Measurements from ENCODE around the gene CCDC112. TPM values are rescaled to one million over a fixed set of nuclear protein-coding genes. Genes with fewer than 3 reads are reported as not detected.
"Not testable (repeated sequence)": the region's sequence is repeated elsewhere in the genome, so short reads cannot be mapped to it uniquely, and the experiment has no call there.

The CCDC112 gene
- total RNA-seq, 2 experiments from 2014 or later: 2.2 to 2.4 TPM

GRCh38 chr5:115328617-115329274, 32.3 kb upstream of the CCDC112 start:
- H3K4me1 Mint-ChIP-seq; H3K9me3 Mint-ChIP-seq; H3K4me3 Mint-ChIP-seq; DNase-seq; H3K27ac Mint-ChIP-seq; ATAC-seq (ENCODE audit: low read depth); H3K36me3 Mint-ChIP-seq: not testable (repeated sequence)
- H3K27me3 Mint-ChIP-seq: peaks cover 35% of the 10 kb centered on the region
- POLR2A ChIA-PET: interaction anchor here (0.6 kb wide), 1 partner anchor 253 kb away, joined by 3 read pairs; no protein-coding TSS in a partner anchor

DNA sequence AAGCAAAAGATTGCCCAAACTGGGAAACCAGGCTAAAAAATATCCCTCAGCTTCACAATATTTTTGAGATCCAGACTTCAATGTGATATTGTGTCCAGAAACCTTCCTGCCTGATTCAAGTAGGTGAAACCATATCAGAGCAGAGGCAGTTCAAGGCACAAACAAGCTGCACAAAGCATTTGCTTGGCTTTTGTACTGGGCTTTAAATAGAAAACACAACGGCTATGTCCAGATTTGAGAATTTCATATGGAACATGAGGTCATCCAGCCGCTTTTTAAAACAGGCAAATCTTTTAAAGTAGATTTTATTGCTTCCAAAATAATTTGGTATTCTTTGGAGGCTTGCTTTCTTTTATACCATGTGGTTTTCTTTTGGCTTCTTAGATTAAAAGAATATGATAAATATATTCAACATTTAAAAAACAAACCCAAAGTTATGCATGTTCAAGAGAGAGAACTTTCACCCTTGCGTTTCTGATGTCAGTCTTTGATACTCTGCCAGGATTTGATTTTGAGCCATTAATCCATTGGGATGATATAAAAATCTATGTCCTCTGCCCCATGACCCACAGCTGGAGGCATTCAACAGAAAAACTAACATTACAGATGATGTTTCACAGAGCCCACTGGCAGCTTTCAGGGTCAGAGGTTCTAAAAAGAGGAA, 29.0 kb upstream of the CCDC112 start:
- Mint-ChIP-seq H3K9me3 (no peaks in the 10 kb centered on the region), H3K36me3 (no peaks in the 10 kb centered on the region), H3K4me1 (no peaks in the 10 kb centered on the region), H3K4me3 (no peak overlapping the region), H3K27me3 (peaks cover 31% of the 10 kb centered on the region), H3K27ac (no peak overlapping the region)
- DNase-seq: no peak
- no peak for ATAC-seq (ENCODE audit: low read depth)
- POLR2A ChIA-PET: no interaction called here

DNA sequence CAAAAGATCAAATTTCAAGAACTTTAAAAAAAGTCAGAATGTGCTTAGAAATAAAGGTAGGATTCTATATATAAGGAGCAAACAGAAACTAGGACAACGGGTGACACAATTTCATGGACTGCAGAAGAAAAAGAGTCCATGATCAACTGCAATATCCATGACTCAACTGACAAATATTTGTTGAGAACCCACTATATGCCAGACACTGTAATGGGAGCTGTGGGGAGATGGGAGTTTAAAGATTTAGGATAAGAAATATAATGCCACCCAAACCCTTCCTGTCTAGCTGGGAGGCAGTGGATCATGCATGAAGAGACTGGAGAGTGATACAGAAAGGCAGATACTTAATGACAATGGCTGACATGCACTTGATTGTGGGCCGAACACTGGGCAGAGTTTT, 27.6 kb upstream of the CCDC112 start:
- H3K4me3 Mint-ChIP-seq: no peak overlapping the region
- no peak for ATAC-seq (ENCODE audit: low read depth)
- POLR2A ChIA-PET: no interaction called here

DNA sequence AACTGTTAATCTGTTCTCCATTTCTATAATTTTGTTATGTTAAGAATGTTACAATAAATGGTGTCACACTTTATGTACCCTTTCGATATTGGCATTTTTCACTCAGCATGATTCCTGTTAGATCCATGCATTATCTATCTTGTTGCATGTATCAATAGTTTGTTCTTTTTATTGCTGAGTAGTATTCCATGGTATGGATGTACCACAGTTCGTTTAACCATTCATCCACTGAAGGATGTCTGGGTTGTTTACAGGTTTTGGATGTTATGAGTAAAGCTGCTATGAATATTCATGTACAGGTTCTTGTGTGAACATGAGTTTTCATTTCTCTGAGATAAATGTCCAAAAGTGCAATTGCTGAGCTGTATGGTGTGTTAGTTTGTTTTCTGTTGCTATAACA, 26.3 kb upstream of the CCDC112 start:
- Mint-ChIP-seq H3K27me3 (peaks cover 37% of the 10 kb centered on the region), H3K4me1 (no peaks in the 10 kb centered on the region), H3K27ac (no peak overlapping the region), H3K36me3 (no peaks in the 10 kb centered on the region), H3K4me3 (no peak overlapping the region), H3K9me3 (no peaks in the 10 kb centered on the region)
- DNase-seq (no peak), ATAC-seq (ENCODE audit: low read depth) (no peak)
- POLR2A ChIA-PET: no interaction called here

More for the DNA sequence above, 27.6 kb upstream of the CCDC112 start:
- Mint-ChIP-seq H3K4me1 (no peaks in the 10 kb centered on the region), H3K27ac (no peak overlapping the region), H3K9me3 (no peaks in the 10 kb centered on the region), H3K27me3 (peaks cover 32% of the 10 kb centered on the region), H3K36me3 (no peaks in the 10 kb centered on the region)
- DNase-seq: no peak

DNA sequence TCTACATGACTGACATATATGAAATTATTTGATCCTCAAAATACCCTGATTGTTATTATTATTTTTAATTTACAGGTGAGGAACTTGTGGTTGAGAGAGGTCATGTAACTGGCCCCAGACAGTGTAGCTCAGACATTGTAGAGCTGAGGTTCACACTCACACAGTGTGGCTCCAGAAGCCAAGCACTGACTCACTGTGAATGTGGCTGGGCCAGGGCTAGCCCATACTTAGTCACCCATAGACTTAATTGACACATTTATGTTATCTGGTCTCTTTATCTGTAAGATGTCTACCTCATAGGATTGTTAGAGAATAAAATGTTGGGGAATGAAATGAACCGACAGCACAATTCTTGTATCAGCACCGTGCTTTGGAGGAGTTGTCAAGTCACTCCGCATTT, 24.9 kb upstream of the CCDC112 start:
- H3K9me3 Mint-ChIP-seq: no peaks in the 10 kb centered on the region
- POLR2A ChIA-PET: no interaction called here
- no peak overlapping the region for H3K4me3 Mint-ChIP-seq
- no peaks in the 10 kb centered on the region for H3K4me1 Mint-ChIP-seq
- ATAC-seq (ENCODE audit: low read depth) (no peak), DNase-seq (no peak)
- no peak overlapping the region for H3K27ac Mint-ChIP-seq
- no peaks in the 10 kb centered on the region for H3K36me3 Mint-ChIP-seq
- H3K27me3 Mint-ChIP-seq: peaks cover 40% of the 10 kb centered on the region

- DNase-seq (no peak), ATAC-seq (ENCODE audit: low read depth) (no peak)
- POLR2A ChIA-PET: no interaction called here
- H3K27me3 Mint-ChIP-seq: peaks cover 48% of the 10 kb centered on the region
- H3K9me3 Mint-ChIP-seq: no peaks in the 10 kb centered on the region
- no peaks in the 10 kb centered on the region for H3K36me3 Mint-ChIP-seq
- H3K27ac Mint-ChIP-seq: no peak overlapping the region
- no peak overlapping the region for H3K4me3 Mint-ChIP-seq
- H3K4me1 Mint-ChIP-seq: no peaks in the 10 kb centered on the region
Observed at GRCh38 chr5:115320515-115320914, 24.1 kb upstream of the CCDC112 start.

- Mint-ChIP-seq H3K27me3 (peaks cover 50% of the 10 kb centered on the region), H3K27ac (no peak overlapping the region)
- ATAC-seq (ENCODE audit: low read depth): no peak
Observed at GRCh38 chr5:115320006-115320405, 23.6 kb upstream of the CCDC112 start.

GRCh38 chr5:115319007-115319406, 22.6 kb upstream of the CCDC112 start:
- ATAC-seq (ENCODE audit: low read depth): no peak
- Mint-ChIP-seq H3K27ac (no peak overlapping the region), H3K9me3 (no peaks in the 10 kb centered on the region), H3K27me3 (peaks cover 43% of the 10 kb centered on the region), H3K36me3 (no peaks in the 10 kb centered on the region), H3K4me3 (no peak overlapping the region), H3K4me1 (no peaks in the 10 kb centered on the region)
- no peak for DNase-seq
- POLR2A ChIA-PET: no interaction called here

More at GRCh38 chr5:115320006-115320405, 23.6 kb upstream of the CCDC112 start:
- Mint-ChIP-seq H3K36me3 (no peaks in the 10 kb centered on the region), H3K9me3 (no peaks in the 10 kb centered on the region), H3K4me1 (no peaks in the 10 kb centered on the region), H3K4me3 (no peak overlapping the region)
- POLR2A ChIA-PET: no interaction called here
- no peak for DNase-seq

GRCh38 chr5:115317736-115318135, 21.3 kb upstream of the CCDC112 start:
- H3K4me1 Mint-ChIP-seq: no peaks in the 10 kb centered on the region
- ATAC-seq (ENCODE audit: low read depth) (no peak), DNase-seq (no peak)
- H3K9me3 Mint-ChIP-seq: no peaks in the 10 kb centered on the region
- no peaks in the 10 kb centered on the region for H3K36me3 Mint-ChIP-seq
- H3K27me3 Mint-ChIP-seq: peaks cover 40% of the 10 kb centered on the region
- POLR2A ChIA-PET: no interaction called here
- H3K4me3 Mint-ChIP-seq: no peak overlapping the region
- H3K27ac Mint-ChIP-seq: no peak overlapping the region

DNA sequence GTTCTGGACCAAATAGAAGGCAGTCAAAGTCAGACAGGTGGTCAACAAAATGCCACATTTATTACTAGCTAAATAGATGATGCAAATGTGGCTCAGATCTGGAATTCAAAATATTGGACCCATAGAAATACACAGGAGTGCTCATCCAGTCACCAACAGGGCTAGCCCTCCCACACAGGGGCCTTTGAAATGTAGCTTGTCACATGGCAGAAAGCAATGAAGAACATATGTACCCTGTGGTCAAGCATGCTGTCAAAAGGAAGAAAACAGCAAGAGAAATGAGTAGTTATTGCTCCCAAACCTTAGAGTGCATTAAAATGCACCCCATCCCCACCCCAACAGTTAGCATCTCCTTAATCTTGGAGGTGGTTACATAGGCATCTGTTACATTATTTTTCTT, 20.9 kb upstream of the CCDC112 start:
- Mint-ChIP-seq H3K27me3 (peaks cover 44% of the 10 kb centered on the region), H3K36me3 (no peaks in the 10 kb centered on the region), H3K4me1 (no peaks in the 10 kb centered on the region)

GRCh38 chr5:115313632-115314031, 17.2 kb upstream of the CCDC112 start:
- Mint-ChIP-seq H3K9me3 (no peaks in the 10 kb centered on the region), H3K27ac (no peak overlapping the region), H3K4me3 (no peak overlapping the region), H3K27me3 (peaks cover 46% of the 10 kb centered on the region), H3K36me3 (no peaks in the 10 kb centered on the region), H3K4me1 (no peaks in the 10 kb centered on the region)
- DNase-seq: no peak
- POLR2A ChIA-PET: no interaction called here
- no peak for ATAC-seq (ENCODE audit: low read depth)

More for the DNA sequence above, 20.9 kb upstream of the CCDC112 start:
- POLR2A ChIA-PET: no interaction called here
- no peak for ATAC-seq (ENCODE audit: low read depth)
- DNase-seq: no peak
- H3K4me3 Mint-ChIP-seq: no peak overlapping the region
- no peak overlapping the region for H3K27ac Mint-ChIP-seq
- no peaks in the 10 kb centered on the region for H3K9me3 Mint-ChIP-seq

DNA sequence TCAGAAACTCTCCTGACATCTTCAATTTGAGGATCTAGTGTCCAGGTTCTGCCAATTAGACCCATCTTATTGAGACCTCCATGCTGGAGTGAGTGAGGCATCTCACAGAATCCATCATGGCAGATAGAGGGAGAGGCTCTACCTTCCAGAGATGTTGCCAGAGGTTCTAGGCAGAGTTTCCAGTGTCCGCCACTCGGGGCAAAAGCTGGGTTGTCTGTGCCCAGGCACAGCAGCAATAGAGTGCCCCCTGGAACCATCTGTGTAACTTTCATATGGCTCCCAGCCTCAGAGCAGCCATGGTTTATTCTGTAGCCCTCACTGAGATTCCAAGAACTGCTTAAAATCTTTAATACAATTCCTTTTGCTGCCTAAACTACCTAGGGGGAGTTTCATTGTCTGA, 16.6 kb upstream of the CCDC112 start:
- Mint-ChIP-seq H3K27me3 (peaks cover 44% of the 10 kb centered on the region), H3K9me3 (no peaks in the 10 kb centered on the region), H3K4me1 (no peaks in the 10 kb centered on the region), H3K4me3 (no peak overlapping the region), H3K36me3 (no peaks in the 10 kb centered on the region), H3K27ac (no peak overlapping the region)
- DNase-seq (no peak), ATAC-seq (ENCODE audit: low read depth) (no peak)
- POLR2A ChIA-PET: no interaction called here

DNA sequence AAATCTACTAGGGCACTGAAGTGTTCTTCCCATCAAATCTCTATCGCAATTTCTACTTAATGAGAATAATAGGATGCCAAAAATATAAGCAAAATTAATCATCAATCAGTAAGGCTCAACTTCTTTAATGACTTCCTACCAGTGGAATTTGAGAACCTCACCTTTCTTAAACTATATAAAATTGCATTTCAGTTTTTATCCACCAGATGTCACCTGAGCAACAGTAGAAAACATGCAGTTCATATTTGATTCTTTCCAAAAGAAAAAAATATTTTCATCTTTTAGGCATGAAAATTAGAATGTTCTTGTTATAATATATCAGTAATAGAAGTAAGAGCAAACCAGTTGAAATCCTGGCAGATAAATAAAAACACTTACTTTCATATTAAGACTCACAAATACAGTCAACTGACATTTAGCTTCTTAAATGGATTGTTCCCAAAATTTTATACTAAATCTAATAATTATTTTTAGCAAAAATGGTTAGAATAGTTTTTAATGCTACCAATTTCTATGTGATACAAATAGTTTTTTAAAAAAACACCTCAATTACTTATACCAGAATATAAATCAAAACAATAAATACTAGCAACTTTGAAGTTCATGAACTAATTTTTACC, 13.4 kb upstream of the CCDC112 start:
- Mint-ChIP-seq H3K27ac (no peak overlapping the region), H3K4me1 (no peaks in the 10 kb centered on the region), H3K9me3 (no peaks in the 10 kb centered on the region), H3K36me3 (no peaks in the 10 kb centered on the region), H3K4me3 (no peak overlapping the region), H3K27me3 (peaks cover 42% of the 10 kb centered on the region)
- ATAC-seq (ENCODE audit: low read depth) (no peak), DNase-seq (no peak)
- POLR2A ChIA-PET: no interaction called here

DNA sequence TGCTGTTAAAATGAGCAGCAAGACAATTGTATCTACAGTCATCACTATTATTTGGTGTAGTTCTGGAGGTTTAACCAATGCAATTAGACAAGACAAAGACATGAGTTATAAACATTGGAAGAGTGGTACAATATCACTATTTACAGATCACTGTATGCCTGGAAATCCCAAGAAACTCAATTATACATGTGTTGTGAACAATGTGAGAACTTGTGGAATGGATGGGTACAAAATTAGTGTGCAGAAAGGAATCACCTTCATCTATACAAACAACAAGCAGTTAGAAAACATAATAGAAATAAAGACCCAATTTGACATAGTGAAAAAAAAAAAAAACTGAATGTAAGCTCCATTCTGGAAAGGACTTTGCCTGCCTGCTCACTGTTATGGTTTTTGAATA, 12.4 kb upstream of the CCDC112 start:
- Mint-ChIP-seq H3K27me3 (peaks cover 46% of the 10 kb centered on the region), H3K4me3 (no peak overlapping the region), H3K4me1 (no peaks in the 10 kb centered on the region), H3K27ac (no peak overlapping the region), H3K36me3 (no peaks in the 10 kb centered on the region), H3K9me3 (no peaks in the 10 kb centered on the region)
- DNase-seq (no peak), ATAC-seq (ENCODE audit: low read depth) (no peak)
- POLR2A ChIA-PET: no interaction called here
